Right atrium auricular region (tissue), 2 donors: ENCODE data around the gene TSC22D4. TPM values are rescaled to one million over a fixed set of nuclear protein-coding genes. Genes with fewer than 3 reads are reported as not detected.

Experiments
- DNase-seq: peaks from one replicate; pipeline ENCODE4 v3.0.0-alpha.2; 2019; ENCODE audit warnings: low spot score
- H3K27ac ChIP-seq, 2 donors: fragments of 200-600 bp; sonication (generic); 1 replicate in 1 of 2; 2 replicates in 1 of 2; pipeline ENCODE4 v1.5.1; 2016 to 2019
- H3K27me3 ChIP-seq, 2 donors: fragments of 200-600 bp; sonication (generic); one replicate each; pipeline versions ENCODE4 v1.5.1 to v1.6.0; 2017 to 2019
- H3K36me3 ChIP-seq: fragments of 200-600 bp; sonication (generic); one replicate; pipeline ENCODE4 v1.5.1; 2016
- H3K4me1 ChIP-seq, 2 donors: fragments of 200-600 bp; sonication (generic); one replicate each; pipeline versions ENCODE4 v1.5.1 to v1.6.0; 2017 to 2019
- H3K4me3 ChIP-seq, 2 donors: fragments of 200-600 bp; sonication (generic); 1 replicate in 1 of 2; 2 replicates in 1 of 2; pipeline ENCODE4 v1.5.1; 2017 to 2019; ENCODE audit warnings: mild to moderate bottlenecking in 1 of 2, moderate library complexity in 1 of 2
- H3K9me3 ChIP-seq, 2 donors: fragments of 200-600 bp; sonication (generic); one replicate each; pipeline ENCODE4 v1.5.1; 2019
- CTCF ChIP-seq, 2 donors: fragments of 200-600 bp; sonication (generic); IDR thresholded peaks; one replicate each; pipeline ENCODE4 v1.5.1; 2019; ENCODE audit warnings: antibody characterized with exemption in 2 of 2
- total RNA-seq, 2 donors: library from RNA; depleted of rRNA; stranded (reverse); fragments of >200 nt; gene quantifications; one replicate each; pipeline ENCODE4 v1.1.0, GENCODE V29; 2016

The TSC22D4 gene
- total RNA-seq, 2 donors from 2014 or later: 26.2 to 34.6 TPM

GRCh38 chr7:100477871-100478267 lies 1.1 kb downstream of the TSC22D4 start:
- TF ChIP-seq CTCF (IDR thresholded peaks at IDR 0.05): no peak
- no peak for DNase-seq
- Histone ChIP-seq H3K4me1 (peaks cover 0 to 63% of the 10 kb centered on the region in 2 donors), H3K4me3 (peak overlapping the region; percentile 96 to 99), H3K27ac (peak overlapping the region; percentile 93 to 97), H3K27me3 (no peaks in the 10 kb centered on the region), H3K9me3 (no peaks in the 10 kb centered on the region), H3K36me3 (peaks cover 11% of the 10 kb centered on the region)

- TF ChIP-seq CTCF (IDR thresholded peaks at IDR 0.05): peak in 1 of 2 donors; percentile 41
- H3K4me1 ChIP-seq: peaks cover 0 to 64% of the 10 kb centered on the region in 2 donors
- no peaks in the 10 kb centered on the region for H3K27me3 ChIP-seq
- DNase-seq: no peak
- H3K27ac ChIP-seq: peak overlapping the region; percentile 93 to 97
- peak overlapping the region; percentile 96 to 99 for H3K4me3 ChIP-seq
- peaks cover 11% of the 10 kb centered on the region for H3K36me3 ChIP-seq
- H3K9me3 ChIP-seq: no peaks in the 10 kb centered on the region
These were observed 1.8 kb downstream of the TSC22D4 start for GRCh38 chr7:100476903-100477870.

- no peak for DNase-seq
- H3K27ac ChIP-seq: peak overlapping the region; percentile 93 to 97
- no peak for TF ChIP-seq CTCF (IDR thresholded peaks at IDR 0.05)
- H3K27me3 ChIP-seq: no peaks in the 10 kb centered on the region
- no peaks in the 10 kb centered on the region for H3K9me3 ChIP-seq
- peaks cover 11% of the 10 kb centered on the region for H3K36me3 ChIP-seq
- H3K4me3 ChIP-seq: peak overlapping the region in 1 of 2 donors; percentile 99
- peaks cover 0 to 70% of the 10 kb centered on the region in 2 donors for H3K4me1 ChIP-seq
These were observed 2.8 kb downstream of the TSC22D4 start for GRCh38 chr7:100476101-100476780.

GRCh38 chr7:100475549-100475948 lies 3.5 kb downstream of the TSC22D4 start:
- Histone ChIP-seq H3K9me3 (no peaks in the 10 kb centered on the region), H3K27ac (peak overlapping the region; percentile 93 to 97), H3K36me3 (peaks cover 13% of the 10 kb centered on the region), H3K4me1 (peaks cover 0 to 70% of the 10 kb centered on the region in 2 donors), H3K27me3 (no peaks in the 10 kb centered on the region), H3K4me3 (peak overlapping the region in 1 of 2 donors; percentile 99)
- no peak for TF ChIP-seq CTCF (IDR thresholded peaks at IDR 0.05)
- DNase-seq: no peak

- Histone ChIP-seq H3K36me3 (peaks cover 15% of the 10 kb centered on the region), H3K4me3 (no peak overlapping the region), H3K27me3 (no peaks in the 10 kb centered on the region), H3K9me3 (no peaks in the 10 kb centered on the region), H3K4me1 (peaks cover 0 to 75% of the 10 kb centered on the region in 2 donors), H3K27ac (peak overlapping the region; percentile 69 to 84)
- DNase-seq: peak; percentile 81
- TF ChIP-seq CTCF (IDR thresholded peaks at IDR 0.05): no peak
These were observed 6.0 kb downstream of the TSC22D4 start for GRCh38 chr7:100472854-100473499.
